ENCODE measurements around the gene IFT88.

IFT88 gene

GRCh38 chr13:20567881-20568528, 1.0 kb downstream of the IFT88 start:
- no peak for DNase-seq

- DNase-seq: no peak
Measured at GRCh38 chr13:20570517-20570916, 3.6 kb downstream of the IFT88 start.

GRCh38 chr13:20571676-20572075, 4.7 kb downstream of the IFT88 start:
- no peak for DNase-seq

GRCh38 chr13:20573186-20573585, 6.2 kb downstream of the IFT88 start:
- DNase-seq: no peak

- no peak for DNase-seq
Measured at GRCh38 chr13:20573636-20574035, 6.7 kb downstream of the IFT88 start.

GRCh38 chr13:20579191-20579590, 12.2 kb downstream of the IFT88 start:
- DNase-seq: no peak

- no peak for DNase-seq
Measured at GRCh38 chr13:20580257-20580656, 13.3 kb downstream of the IFT88 start.

GRCh38 chr13:20582026-20582425, 15.1 kb downstream of the IFT88 start:
- DNase-seq: no peak

- DNase-seq: no peak
Measured at GRCh38 chr13:20583803-20584293, 16.9 kb downstream of the IFT88 start.

- no peak for DNase-seq
Measured at GRCh38 chr13:20585371-20585770, 18.4 kb downstream of the IFT88 start.

GRCh38 chr13:20588529-20589110, 21.7 kb downstream of the IFT88 start:
- no peak for DNase-seq

GRCh38 chr13:20590561-20590960, 23.6 kb downstream of the IFT88 start:
- DNase-seq: no peak

GRCh38 chr13:20592606-20593005, 25.6 kb downstream of the IFT88 start:
- DNase-seq: no peak

- no peak for DNase-seq
Measured at GRCh38 chr13:20594280-20594679, 27.3 kb downstream of the IFT88 start.

- DNase-seq: no peak
Measured at GRCh38 chr13:20607015-20607414, 40.1 kb downstream of the IFT88 start.

GRCh38 chr13:20608438-20609020, 41.6 kb downstream of the IFT88 start:
- DNase-seq: no peak

- DNase-seq: no peak
Measured at GRCh38 chr13:20609145-20609544, 42.2 kb downstream of the IFT88 start.

GRCh38 chr13:20610006-20610405, 43.0 kb downstream of the IFT88 start:
- no peak for DNase-seq

- DNase-seq: no peak
Measured at GRCh38 chr13:20616059-20616797, 49.3 kb downstream of the IFT88 start.

GRCh38 chr13:20623000-20623399, 56.0 kb downstream of the IFT88 start:
- DNase-seq: no peak

- no peak for DNase-seq
Measured at GRCh38 chr13:20624213-20624612, 57.3 kb downstream of the IFT88 start.

- no peak for DNase-seq
Measured at GRCh38 chr13:20633802-20634201, 66.8 kb downstream of the IFT88 start.

- DNase-seq: no peak
Measured at GRCh38 chr13:20636079-20636478, 69.1 kb downstream of the IFT88 start.

GRCh38 chr13:20637811-20638210, 70.9 kb downstream of the IFT88 start:
- DNase-seq: no peak
